Medulla oblongata (tissue), 1 donor: ENCODE measurements around the gene PLEKHM1.

Experiments used
- DNase-seq: peaks from one replicate; pipeline ENCODE4 v3.0.0-alpha.2; 2015; ENCODE audit errors: extremely low spot score

Gene PLEKHM1

DNA sequence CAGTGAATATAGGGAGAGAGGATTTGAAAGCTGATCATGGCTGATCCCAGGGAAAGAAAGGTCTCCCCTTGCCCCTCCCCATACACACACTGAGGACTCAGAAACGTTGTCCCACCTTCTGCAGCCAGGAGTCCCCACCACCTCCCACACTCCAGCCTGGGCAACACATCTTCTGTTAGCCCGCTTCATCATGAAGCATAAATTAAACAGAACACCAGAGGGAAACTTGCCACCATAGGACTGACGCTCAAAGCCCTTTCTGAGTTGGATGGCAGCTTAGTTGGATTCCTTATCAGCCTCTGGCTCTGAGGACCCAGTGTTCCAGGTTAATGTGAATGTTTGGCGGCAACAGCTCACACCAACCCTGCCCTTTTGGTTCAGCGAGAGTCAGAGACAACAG, 91.7 kb downstream of the PLEKHM1 start:
- no peak for DNase-seq

DNA sequence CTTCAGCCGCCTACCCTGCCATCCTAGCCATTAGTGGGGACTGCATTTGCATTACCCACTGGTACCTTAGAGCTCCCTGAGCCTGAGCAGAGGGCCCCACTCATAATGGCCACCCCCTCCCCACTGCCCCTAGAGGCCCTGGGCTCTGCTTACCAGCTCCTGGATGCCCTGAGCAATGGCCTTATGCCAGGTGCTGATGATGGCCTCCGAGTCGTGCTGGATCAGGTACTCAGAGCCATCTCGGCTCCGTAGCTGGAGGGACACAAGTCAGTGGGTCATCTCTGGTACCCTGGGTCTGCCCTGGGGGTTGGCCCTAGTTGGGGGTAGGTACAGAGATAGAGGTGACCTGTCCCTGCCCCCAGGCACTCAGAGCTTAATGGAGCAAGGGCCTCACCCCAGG, 92.7 kb downstream of the PLEKHM1 start:
- no peak for DNase-seq

DNA sequence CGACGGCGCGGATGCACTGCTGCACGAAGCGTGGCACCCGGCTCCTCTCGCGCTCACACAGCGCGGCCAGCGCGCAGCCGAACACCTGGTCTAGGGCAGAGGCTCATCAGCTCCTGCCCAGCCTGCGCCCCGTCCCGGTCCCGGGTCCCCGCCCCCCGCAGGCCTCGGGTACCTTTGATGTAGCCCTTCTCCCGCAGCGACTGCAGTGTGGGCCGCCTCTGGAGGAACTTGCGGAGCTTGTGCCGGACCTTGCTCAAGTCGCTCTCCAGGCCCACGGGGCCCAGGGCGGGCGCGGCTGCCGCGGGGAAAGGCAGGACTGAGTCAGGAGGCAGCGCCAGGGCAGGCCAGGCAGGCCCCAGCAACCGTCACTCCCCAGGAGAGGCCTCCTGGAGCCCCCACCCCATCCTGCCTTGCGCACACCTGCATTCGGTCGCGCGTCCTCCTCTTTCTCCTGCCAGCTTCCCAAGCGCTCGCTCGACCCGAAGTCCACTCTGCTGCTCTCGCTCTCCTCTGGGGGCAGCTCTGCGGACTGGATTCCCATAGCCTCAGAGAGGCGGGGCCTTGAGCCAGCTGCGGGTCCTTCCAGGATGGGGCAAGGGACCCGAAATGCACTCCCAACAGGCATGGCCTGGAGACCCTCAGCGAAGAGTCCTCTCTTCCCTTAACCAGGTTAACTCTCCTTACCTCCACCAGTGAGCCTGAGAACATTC, 93.9 kb downstream of the PLEKHM1 start:
- no peak for DNase-seq

DNA sequence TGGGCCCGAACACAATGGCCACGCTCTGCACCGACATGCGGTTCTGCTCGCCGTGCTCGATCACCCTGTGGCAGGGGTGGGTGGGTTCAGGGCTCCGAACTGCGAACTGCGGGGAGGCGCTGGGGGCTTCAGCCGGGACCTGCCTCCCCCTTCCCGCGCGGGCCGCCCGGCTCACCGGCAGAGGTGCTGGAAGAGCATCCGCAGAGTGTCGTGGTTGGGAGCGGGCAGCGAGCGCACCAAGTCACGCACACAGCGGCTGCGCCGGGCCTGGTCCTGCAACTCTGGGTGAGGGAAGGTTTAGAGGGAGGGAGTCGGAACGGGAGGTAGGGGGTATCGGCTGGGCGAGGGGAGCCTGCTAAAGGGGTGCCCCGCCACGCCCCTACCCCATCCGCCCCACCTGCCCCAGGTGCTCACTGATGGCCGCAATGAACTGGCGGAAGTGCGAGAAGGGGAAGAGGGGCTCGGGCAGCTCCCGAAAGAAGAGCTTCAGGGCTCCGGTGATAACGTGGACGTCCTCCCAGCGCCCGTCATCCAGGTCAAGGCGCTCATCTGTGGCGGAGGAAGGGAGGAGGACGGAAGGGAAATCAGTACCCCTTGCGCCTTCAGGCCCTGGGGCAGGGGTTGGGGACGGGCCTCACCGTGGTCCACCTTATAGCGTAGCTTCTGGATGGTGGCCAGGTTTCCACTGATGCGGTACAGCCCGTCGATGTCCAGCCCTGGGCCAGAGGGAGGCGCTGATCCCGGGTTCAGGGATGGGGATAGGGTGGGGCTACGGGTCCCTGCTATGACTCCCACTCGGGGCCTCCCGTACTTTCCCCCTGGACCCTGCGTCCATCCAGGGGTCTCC, 94.7 kb downstream of the PLEKHM1 start:
- DNase-seq, result no peak

DNA sequence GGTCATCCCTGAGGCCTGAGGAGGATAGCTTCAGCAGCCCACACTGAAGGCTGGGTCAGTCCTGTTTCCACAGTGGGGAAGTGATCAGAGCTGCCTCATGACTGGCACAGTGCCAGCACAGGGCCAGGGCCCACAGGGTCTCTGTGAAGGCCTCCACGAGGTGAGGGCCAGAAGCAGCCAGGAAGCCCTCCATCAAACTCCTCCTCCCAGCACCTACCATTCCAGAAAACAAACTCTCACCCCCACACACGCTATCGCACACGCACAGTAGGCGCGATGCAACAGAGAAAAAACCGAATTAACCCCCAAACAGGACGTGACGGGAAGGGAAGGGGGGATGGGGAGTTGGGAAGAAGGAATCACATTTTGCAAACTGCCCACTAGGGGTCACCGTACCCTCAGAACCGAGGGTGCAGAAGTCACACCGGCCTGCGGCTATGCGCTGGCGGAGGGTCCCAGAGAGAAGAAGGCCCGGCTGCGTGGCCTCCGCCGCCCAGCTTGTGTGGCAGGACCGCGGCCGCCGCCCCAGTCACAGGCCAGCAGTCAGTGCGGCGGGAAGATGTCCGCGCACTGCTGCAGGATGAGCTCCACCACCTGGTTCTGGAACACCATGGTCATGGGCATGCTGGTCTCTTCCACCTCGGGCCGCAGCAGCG, 95.5 kb downstream of the PLEKHM1 start:
- peak; percentile 78 for DNase-seq

DNA sequence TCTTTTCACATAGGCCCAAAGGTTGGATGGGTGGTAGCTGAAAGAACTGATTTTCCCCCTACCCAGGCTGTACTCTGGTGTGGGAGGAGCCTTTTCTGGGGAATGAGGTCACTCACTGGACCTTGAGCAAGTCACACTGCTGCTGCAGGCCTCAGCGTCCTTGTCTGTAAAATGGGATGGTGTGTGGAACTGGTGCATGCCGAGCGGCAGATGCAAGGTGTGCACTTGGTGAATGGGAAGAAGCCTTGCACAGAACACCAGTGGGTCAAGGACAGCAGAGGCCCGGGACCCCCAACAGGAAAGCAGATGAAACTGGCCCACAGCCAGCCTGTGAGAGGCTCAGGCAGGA, 96.0 kb downstream of the PLEKHM1 start:
- DNase-seq, result no peak

DNA sequence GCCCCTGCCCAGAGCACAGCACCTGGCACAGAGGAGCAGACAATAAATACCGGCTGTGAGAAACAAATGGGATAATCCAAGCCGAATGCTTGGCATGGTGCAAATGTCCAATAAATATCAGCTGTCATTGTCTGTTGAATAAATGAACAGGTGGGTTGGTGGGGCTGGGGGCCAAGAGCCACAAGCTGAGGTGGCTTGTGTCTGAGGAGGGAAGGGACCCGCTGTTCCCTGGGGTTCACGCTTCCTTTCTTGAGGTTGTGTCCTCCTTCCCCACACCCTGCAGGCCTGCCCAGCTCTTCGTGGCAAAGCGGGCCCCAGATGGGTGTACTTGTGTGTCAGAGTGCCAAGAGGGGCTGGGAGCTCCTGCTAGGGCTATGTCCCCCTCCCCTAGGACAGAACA, 96.4 kb downstream of the PLEKHM1 start:
- no peak for DNase-seq

DNA sequence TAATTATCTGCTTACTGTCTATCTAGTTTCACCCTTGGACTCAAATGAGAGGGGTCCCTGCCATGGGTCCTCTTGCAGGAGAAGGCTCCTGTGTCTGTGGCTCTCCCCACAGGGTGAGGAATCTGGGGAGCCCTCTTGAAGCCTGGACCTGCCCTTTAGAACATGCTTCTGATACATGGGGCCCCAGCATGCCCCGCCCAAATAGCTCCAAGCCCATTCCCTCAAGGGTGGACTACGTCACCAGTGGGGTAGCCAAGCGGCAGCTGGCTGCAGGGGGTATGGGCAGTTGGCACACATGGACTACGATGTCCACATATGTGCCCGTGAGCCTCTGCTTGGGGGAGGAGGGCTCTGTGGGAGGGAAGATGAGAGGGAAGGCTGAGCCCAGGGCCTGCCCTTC, 97.1 kb downstream of the PLEKHM1 start:
- no peak for DNase-seq

DNA sequence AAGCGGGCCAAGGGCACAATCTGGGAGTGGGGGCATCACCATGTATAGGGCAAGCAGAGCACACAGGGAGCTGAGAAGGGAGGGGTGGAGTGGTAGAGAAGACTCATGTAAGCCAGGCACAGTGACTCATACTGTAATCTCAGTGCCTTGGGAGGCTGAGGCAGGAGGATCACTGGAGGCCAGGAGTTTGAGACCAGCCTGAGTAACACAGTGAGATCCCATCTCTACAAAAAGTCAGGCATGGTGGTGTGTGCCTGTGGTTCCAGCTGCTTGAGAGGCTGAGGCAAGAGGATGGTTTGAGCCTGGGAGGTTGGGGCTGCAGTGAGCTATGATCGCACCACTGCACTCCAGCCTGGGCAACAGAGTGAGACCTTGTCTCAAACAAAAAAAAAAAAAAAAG, 98.6 kb downstream of the PLEKHM1 start:
- no peak for DNase-seq

DNA sequence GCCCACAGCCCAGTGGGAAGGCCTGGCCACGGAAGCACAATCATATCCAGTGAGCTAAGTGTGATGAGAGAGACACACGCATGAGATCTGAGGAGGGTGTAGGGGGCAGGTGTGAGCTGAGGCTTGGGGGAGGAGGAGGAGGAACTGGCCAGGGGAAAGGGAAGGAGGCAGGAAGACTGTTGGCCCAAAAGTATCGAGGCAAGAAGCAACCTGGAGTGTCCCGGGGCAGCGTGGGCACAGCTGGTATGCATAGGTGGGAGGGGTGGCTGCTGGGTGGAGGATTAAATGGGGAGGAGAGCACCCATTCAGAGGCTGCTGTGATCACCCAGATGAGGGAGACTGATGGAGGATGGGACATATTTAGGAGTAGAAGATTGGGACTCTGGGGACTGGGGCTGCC, 99.2 kb downstream of the PLEKHM1 start:
- DNase-seq, result no peak

DNA sequence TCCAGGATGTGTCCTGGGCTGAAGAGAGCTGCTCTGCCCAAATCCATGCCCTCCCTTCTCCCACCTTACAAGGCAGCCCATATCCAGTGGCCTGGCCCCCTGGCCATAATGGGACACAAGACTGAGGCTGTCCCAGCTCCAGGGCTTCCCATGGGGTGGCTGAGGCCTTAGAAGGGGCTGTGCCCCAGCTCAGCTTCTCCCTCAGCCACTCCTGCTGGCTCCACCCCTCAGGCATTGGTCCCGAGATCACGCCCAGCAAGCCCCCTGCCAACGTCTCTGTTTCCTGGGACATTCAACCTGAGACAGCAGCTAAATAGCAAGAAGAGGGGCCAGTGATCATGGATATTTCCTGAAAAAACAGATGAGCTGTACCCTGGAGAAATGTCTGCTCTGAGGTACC, 101.2 kb downstream of the PLEKHM1 start:
- DNase-seq, result no peak

DNA sequence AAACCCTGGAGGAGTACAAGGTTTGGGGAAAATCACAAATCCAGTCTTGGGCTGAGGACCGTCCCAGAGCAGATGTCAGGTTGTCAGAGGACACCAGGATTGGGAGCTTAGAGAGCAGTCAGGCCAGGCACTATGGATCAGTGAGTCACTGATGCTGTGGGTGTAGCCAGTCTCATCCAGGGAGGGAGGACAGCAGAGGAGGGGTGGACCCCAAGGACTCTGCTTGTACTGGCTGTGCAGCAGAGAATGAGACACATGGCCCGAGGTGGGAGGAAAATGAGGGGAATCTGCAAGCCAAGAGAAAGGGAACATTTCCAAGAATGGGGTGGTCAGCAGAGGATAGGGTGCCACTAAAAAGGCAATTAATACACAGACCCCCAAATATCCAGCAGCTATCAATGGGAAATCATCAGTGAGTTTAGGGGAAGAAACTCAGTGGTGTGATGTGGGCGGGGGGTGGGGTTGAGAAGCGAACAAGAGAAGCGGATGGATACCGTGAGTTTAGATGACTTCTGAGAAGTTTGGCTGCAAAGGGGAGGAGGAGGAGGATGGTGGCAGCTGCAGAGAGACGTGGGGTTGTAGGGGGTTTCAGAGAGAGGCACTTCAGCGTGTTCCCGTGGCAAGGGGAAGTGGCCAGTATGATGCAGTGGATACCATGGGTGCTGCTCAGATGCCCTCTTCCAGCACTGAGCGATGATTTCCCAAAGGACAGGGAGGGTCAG, 101.8 kb downstream of the PLEKHM1 start:
- no peak for DNase-seq

DNA sequence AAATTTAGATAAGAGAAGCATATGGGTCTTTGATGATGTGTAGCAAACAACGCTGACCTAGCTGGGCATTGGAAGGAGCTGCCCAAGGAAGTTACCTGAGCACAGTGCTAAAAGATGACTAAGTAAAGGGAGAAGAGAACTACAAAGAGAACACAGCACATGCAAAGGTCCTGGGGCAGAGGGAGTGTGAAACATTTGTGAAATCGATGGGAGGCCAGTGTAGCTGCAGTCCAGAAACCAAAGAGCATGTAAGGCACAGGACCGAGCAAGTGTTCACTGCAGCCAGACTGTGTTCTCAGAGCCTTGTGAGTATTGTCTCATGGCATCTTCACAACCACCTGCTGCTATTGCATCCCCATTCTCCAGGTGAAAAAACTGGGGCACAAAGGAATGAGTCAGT, 102.8 kb downstream of the PLEKHM1 start:
- DNase-seq, result no peak

DNA sequence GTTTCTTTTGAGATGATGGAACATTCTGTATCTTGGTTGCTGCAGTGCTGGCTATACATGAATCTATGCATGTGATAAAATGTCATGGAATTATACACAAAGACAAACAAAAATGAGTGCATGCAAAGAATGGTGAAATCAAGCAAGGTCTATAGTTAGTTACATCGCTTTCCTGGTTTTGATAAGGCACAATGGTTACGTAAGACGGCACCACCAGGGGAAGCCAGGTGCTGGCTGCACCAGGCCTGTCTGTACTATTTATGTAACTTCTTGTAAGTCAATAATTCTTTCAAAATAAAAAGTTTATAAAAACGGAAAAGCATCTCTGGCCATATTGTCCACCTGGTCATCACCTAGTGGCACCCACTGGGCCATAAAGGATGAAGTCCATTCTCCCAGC, 104.3 kb downstream of the PLEKHM1 start:
- DNase-seq, result no peak
